ENCODE measurements around the gene PRKCA. TPM values are rescaled to one million over a fixed set of nuclear protein-coding genes. Genes with fewer than 3 reads are reported as not detected.
"Not testable (repeated sequence)": the region's sequence is repeated elsewhere in the genome, so short reads cannot be mapped to it uniquely, and the experiment has no call there.

The PRKCA gene
- total RNA-seq, 1 donor from 2014 or later, result 80.1 TPM

DNA sequence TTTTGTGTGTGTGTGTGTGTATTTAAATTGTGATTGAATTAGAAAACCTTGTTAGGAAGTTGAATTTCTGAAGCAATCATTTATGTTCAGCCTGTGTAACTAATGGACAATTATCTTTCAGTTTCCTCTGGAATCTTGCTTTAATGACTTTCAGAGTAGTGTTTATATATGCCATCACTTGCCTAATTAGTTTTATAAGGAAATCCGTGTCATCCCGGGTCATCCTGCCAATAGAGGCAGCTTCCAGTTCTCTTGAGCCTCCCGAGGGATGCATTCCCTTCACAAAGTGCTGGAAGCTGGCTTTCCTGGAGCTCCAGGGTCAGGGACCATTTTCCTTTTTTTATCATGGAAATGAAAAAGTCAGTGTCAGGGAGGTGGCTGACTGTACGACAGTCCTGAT, 42.9 kb downstream of the PRKCA start:
- DNase-seq (ENCODE audit: extremely low spot score, unreplicated experiment), result no peak
- Mint-ChIP-seq H3K27me3 (ENCODE audit: unreplicated experiment) (no peaks in the 10 kb centered on the region), H3K36me3 (ENCODE audit: unreplicated experiment) (no peaks in the 10 kb centered on the region), H3K4me3 (ENCODE audit: unreplicated experiment) (no peak overlapping the region), H3K4me1 (ENCODE audit: unreplicated experiment) (peaks cover 42% of the 10 kb centered on the region), H3K27ac (ENCODE audit: unreplicated experiment) (peak overlapping the region; percentile 41), H3K9me3 (ENCODE audit: unreplicated experiment) (no peaks in the 10 kb centered on the region)
- TF ChIP-seq, protein P1, sequence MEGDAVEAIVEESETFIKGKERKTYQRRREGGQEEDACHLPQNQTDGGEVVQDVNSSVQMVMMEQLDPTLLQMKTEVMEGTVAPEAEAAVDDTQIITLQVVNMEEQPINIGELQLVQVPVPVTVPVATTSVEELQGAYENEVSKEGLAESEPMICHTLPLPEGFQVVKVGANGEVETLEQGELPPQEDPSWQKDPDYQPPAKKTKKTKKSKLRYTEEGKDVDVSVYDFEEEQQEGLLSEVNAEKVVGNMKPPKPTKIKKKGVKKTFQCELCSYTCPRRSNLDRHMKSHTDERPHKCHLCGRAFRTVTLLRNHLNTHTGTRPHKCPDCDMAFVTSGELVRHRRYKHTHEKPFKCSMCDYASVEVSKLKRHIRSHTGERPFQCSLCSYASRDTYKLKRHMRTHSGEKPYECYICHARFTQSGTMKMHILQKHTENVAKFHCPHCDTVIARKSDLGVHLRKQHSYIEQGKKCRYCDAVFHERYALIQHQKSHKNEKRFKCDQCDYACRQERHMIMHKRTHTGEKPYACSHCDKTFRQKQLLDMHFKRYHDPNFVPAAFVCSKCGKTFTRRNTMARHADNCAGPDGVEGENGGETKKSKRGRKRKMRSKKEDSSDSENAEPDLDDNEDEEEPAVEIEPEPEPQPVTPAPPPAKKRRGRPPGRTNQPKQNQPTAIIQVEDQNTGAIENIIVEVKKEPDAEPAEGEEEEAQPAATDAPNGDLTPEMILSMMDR (IDR thresholded peaks at IDR 0.05), result no peak

DNA sequence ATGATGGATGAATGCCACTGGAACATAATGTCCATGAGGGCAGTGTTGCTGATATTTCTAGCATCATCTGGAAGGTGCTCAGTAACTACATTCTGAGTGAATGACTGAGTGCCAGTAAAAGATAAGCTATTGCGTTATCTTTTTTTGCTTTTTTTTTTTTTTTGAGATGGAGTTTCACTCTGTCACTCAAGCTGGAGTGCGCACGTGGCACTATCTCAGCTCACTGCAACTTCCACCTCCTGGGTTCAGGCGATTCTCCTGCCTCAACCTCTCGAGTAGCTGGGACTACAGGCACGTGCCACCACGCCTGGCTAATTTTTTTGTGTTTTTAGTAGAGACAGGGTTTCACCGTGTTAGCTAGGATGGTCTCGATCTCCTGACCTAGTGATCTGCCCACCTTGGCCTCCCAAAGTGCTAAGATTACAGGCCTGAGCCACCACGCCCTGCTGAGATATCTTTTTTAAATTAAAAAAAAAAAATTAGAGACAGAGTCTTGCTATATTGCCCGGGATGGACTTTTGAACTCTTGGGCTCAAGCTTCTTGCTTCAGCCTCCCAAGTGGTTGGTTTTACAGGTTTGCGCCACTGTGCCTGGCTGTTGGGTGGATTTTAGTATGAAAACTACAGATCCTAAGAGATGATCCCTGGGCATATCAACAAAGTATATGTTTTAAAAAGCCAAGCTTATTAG, 43.7 kb downstream of the PRKCA start:
- not testable (repeated sequence) for H3K9me3 Mint-ChIP-seq (ENCODE audit: unreplicated experiment); H3K4me3 Mint-ChIP-seq (ENCODE audit: unreplicated experiment); H3K27ac Mint-ChIP-seq (ENCODE audit: unreplicated experiment); H3K36me3 Mint-ChIP-seq (ENCODE audit: unreplicated experiment); H3K27me3 Mint-ChIP-seq (ENCODE audit: unreplicated experiment); DNase-seq (ENCODE audit: extremely low spot score, unreplicated experiment)
- H3K4me1 Mint-ChIP-seq (ENCODE audit: unreplicated experiment), result peaks cover 44% of the 10 kb centered on the region

DNA sequence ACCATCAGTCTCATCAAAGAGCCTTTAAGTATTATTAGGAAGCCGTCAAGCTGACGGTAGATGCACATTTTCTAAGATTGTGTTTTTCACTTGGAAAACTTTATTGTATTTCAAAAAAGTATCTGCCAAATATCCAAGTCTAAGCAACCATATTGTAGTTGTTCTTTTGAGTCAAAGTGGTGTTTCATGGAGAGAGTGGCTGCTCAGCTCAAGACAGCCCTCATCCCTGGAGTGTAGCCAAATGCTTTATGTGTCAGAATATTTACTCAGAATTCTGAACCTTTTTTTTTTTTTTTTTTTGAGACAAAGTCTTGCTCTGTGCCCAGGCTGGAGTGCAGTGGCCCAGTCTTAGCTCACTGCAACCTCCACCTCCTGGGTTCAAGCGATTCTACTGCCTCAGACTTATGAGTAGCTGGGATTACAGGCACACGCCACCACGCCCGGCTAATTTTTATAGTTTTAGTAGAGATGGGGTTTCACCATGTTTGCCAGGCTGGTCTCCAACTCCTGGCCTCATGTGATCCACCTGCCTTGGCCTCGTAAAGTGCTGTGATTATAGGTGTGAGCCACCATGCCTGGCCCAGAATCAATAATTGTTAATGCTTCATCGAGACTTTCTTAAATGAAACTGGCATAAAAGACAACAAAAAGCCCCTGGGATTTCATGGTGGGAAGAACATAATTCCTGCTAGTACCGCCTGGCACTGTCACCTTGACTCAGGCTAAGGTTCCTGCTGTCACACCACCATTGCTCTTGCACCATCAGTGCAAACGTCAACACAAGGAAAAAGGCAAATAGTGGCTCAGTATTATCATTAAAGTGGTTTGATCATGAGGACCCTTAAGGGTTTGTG, 45.5 kb downstream of the PRKCA start:
- TF ChIP-seq, protein P1 (IDR thresholded peaks at IDR 0.05), result no peak
- Mint-ChIP-seq H3K9me3 (ENCODE audit: unreplicated experiment) (no peaks in the 10 kb centered on the region), H3K36me3 (ENCODE audit: unreplicated experiment) (no peaks in the 10 kb centered on the region), H3K4me3 (ENCODE audit: unreplicated experiment) (no peak overlapping the region), H3K4me1 (ENCODE audit: unreplicated experiment) (peaks cover 58% of the 10 kb centered on the region), H3K27ac (ENCODE audit: unreplicated experiment) (no peak overlapping the region), H3K27me3 (ENCODE audit: unreplicated experiment) (no peaks in the 10 kb centered on the region)
- DNase-seq (ENCODE audit: extremely low spot score, unreplicated experiment), result no peak

DNA sequence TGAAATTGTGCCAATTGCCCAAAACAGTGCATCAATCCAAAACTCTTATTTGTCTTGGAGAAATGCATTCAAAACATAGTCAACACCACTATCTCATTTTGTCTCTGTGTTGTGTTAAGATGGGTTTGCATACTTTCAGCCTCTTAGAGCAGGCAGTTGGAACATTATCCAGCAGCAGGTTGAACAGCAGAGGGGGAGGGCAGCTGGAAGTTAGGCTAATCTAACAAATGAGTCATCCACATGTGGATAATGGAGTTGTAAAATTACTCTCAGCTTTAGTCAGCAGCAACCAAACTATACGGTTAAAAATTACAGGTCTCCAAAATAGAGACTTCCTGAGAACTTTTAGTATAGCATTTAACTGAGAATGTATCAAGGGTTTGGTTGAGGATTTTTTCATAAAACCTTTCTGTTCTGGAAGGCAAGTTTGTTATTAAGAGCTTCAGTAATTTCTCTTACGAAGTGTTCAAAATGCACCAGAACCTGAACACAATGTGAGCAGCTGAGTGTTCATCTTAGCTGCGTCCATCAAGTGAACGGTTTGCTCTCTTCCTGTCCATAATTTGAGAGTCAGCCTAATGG, 46.3 kb downstream of the PRKCA start:
- no peak overlapping the region for H3K4me3 Mint-ChIP-seq (ENCODE audit: unreplicated experiment)
- H3K36me3 Mint-ChIP-seq (ENCODE audit: unreplicated experiment), result no peaks in the 10 kb centered on the region
- peaks cover 63% of the 10 kb centered on the region for H3K4me1 Mint-ChIP-seq (ENCODE audit: unreplicated experiment)
- no peaks in the 10 kb centered on the region for H3K9me3 Mint-ChIP-seq (ENCODE audit: unreplicated experiment)
- TF ChIP-seq, protein P1 (IDR thresholded peaks at IDR 0.05), result no peak
- no peaks in the 10 kb centered on the region for H3K27me3 Mint-ChIP-seq (ENCODE audit: unreplicated experiment)
- H3K27ac Mint-ChIP-seq (ENCODE audit: unreplicated experiment), result peak overlapping the region; percentile 53
- no peak for DNase-seq (ENCODE audit: extremely low spot score, unreplicated experiment)

DNA sequence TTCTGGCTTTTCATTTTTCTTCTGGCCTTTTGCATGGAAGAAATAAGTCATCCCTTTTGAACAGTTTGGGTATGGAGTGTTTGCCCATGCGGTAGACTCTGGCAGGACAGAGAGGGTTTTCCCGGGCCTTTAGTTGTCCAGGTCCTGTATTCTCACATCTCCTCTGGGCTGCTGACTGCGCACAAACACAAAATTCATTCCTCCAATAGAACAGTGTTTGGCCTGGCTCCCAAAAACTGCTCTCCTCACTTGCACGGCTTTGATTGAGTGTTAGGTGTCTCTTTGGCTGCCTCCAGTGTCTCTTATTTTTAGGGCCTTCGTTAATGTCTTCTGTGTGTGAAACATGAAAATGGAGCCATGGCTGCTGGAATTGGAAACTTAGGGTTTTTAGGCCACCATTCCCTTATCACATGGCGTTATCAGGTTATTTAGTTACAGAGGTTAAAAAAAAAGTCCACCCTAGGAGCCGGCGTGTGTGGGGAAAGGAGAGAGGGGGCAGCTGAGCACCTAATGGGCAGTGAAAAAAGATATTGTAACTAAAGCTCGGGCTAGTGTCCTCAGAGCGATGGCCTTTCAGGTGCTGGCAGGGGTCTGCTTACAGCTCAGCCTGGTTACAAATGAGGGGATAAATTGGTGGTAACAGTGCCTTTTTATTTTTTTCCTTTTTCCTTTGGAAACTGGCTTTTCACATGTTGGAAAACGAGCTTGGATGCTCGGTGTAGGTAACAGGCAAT, 47.3 kb downstream of the PRKCA start:
- DNase-seq (ENCODE audit: extremely low spot score, unreplicated experiment), result no peak
- H3K27ac Mint-ChIP-seq (ENCODE audit: unreplicated experiment), result peak overlapping the region; percentile 53
- no peaks in the 10 kb centered on the region for H3K27me3 Mint-ChIP-seq (ENCODE audit: unreplicated experiment)

DNA sequence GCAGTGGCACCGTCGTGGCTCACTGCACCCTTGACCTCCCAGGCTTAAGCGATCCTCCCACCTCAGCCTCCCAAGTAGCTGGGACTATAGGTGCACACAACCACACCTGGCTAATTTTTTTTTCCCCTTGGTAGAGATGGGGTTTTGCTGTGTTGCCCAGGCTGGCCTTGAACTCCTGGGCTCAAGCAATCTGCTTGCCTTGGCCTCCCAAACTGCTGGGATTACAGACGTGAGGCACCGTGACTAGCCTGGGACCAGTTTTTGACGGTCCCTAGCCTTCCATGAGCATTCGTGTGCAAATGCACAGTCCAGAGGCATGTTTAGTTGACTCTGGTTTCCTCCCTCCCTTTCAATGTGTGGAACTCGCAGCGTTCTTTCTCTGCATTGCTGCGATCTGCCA, 48.2 kb downstream of the PRKCA start:
- not testable (repeated sequence) for H3K9me3 Mint-ChIP-seq (ENCODE audit: unreplicated experiment); H3K4me3 Mint-ChIP-seq (ENCODE audit: unreplicated experiment); H3K36me3 Mint-ChIP-seq (ENCODE audit: unreplicated experiment); DNase-seq (ENCODE audit: extremely low spot score, unreplicated experiment); H3K27me3 Mint-ChIP-seq (ENCODE audit: unreplicated experiment)
- H3K4me1 Mint-ChIP-seq (ENCODE audit: unreplicated experiment), result peaks cover 75% of the 10 kb centered on the region
- peak overlapping the region; percentile 66 for H3K27ac Mint-ChIP-seq (ENCODE audit: unreplicated experiment)

More for the DNA sequence above, 47.3 kb downstream of the PRKCA start:
- no peaks in the 10 kb centered on the region for H3K9me3 Mint-ChIP-seq (ENCODE audit: unreplicated experiment)
- H3K36me3 Mint-ChIP-seq (ENCODE audit: unreplicated experiment), result no peaks in the 10 kb centered on the region
- H3K4me3 Mint-ChIP-seq (ENCODE audit: unreplicated experiment), result no peak overlapping the region
- H3K4me1 Mint-ChIP-seq (ENCODE audit: unreplicated experiment), result peaks cover 73% of the 10 kb centered on the region
- TF ChIP-seq, protein P1 (IDR thresholded peaks at IDR 0.05), result no peak

All from osteocyte (in vitro differentiated cells).